Myocyte (in vitro differentiated cells): ENCODE data around the gene AKAP1. TPM values are rescaled to one million over a fixed set of nuclear protein-coding genes. Genes with fewer than 3 reads are reported as not detected.
A peak's percentile ranks its signal among the peaks of the same experiment; 100 is the strongest.

ENCODE experiments used
- DNase-seq: peaks from one replicate; pipeline ENCODE4 v3.0.0-alpha.2; 2012; ENCODE audit warnings: low read depth
- polyA plus RNA-seq: library from polyadenylated mRNA; unstranded; fragments of >200 nt; gene quantifications from one replicate; pipeline ENCODE4 v1.2.1, GENCODE V29; 2012; ENCODE audit warnings: missing spikeins
- total RNA-seq: library from RNA; depleted of rRNA; stranded (reverse); fragments of >200 nt; gene quantifications from 2 replicates; pipeline ENCODE4 v1.2.3, GENCODE V29; 2014

AKAP1 gene, protein sequence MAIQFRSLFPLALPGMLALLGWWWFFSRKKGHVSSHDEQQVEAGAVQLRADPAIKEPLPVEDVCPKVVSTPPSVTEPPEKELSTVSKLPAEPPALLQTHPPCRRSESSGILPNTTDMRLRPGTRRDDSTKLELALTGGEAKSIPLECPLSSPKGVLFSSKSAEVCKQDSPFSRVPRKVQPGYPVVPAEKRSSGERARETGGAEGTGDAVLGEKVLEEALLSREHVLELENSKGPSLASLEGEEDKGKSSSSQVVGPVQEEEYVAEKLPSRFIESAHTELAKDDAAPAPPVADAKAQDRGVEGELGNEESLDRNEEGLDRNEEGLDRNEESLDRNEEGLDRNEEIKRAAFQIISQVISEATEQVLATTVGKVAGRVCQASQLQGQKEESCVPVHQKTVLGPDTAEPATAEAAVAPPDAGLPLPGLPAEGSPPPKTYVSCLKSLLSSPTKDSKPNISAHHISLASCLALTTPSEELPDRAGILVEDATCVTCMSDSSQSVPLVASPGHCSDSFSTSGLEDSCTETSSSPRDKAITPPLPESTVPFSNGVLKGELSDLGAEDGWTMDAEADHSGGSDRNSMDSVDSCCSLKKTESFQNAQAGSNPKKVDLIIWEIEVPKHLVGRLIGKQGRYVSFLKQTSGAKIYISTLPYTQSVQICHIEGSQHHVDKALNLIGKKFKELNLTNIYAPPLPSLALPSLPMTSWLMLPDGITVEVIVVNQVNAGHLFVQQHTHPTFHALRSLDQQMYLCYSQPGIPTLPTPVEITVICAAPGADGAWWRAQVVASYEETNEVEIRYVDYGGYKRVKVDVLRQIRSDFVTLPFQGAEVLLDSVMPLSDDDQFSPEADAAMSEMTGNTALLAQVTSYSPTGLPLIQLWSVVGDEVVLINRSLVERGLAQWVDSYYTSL
- 47.4 and 49.2 TPM in 2 replicates for total RNA-seq
- polyA plus RNA-seq, result 24.1 TPM

DNA sequence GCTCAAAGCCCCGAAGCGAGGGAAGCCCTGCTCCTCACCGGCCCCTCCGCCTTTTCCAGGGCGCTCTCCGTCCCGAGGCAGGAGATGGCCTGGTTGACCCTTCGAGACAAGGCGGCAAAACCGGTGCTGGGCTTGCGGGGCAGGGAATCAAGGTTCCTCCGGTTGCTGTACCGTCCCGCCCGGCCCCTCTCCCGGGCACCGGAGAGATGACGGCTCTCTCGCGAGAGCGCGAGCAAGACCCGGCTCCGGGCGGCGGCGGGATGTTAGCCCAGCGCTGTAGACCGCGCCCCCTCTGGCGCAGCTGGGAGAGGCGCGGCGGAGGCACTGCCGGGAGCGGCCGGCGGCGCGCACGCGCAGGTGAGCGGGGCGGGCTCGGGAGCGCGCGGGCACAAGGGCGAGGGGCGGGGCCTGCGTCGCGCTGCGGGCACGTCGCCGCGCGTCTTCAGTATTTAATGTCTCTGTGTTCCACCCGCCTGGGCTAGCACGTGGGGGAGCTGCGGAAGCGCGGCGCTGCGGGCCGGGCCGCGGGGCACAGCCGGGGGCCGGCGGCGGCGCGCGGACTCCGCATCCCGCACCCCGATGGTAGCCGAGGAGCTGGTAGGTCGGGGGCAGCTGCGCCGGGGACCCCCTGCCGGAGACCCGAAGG is at the start of gene AKAP1:
Gene AKAP1 (plus strand): TSS at position 445 of the 646 bp plus-strand sequence. CDS start 20,219 bp downstream, outside the sequence.
- peak; percentile 95 for DNase-seq

DNA sequence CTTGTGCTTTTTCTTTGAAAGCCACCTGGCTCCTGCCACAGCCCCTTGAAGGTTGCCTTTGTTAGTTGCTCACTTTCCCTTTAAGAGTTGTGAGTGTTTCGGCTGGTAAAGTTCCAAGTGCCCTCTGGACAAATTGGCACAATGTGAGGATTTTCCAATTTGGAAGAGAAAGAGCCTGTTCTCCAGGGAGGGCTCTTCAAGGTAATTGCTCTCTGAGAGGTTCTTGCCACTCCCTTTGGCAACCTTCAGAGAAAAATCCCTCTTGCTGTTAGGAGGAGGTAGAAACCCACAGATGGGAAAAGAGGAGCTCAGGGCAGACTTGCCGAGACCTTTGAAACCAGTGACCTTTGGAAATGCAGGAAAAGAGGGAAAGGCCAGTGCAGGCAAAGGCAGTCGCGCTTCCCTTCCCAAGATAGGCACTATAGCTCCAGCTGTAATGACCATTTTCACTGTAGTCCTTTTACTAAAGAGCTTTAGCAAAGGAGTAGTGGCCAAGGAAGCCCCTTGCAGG is 49.0 kb upstream of the AKAP1 start:
- DNase-seq, result no peak

DNA sequence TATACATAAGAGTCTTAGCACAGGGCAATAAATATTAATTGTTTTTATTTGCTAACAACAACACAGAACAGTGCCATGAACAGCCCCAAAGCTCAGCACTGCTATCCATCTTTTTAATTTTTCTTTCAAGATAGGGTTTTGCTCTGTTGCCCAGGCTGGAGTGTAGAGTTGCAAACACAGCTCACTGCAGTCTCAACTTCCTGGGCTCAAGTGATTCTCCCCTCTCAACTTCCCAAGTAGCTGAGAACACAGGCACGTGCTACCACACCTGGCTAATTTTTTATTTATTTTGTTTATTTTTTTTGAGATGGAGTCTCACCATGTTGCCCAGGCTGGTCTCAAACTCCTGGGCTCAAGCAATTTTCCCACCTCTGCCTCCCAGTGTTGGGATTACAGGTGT is 47.6 kb upstream of the AKAP1 start:
- no peak for DNase-seq

DNA sequence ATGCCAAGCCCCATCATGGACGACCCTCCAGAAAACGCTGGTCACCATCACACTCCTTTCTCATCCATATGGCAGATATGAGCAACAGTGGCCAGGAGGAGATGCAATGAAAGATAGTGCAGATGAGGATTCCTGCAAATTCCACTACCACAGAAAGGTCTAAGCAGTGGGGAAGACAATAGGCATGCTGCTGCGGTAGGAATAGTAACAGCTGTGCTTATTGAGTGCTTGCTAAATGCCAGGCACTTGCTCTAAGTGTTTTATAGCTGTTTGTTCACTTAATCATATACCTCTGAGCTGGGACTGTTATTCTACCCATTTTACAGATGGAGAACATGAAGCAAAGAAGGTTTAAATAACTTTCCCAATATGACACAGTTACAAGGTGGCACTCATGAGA is 46.6 kb upstream of the AKAP1 start:
- DNase-seq, result peak; percentile 57

DNA sequence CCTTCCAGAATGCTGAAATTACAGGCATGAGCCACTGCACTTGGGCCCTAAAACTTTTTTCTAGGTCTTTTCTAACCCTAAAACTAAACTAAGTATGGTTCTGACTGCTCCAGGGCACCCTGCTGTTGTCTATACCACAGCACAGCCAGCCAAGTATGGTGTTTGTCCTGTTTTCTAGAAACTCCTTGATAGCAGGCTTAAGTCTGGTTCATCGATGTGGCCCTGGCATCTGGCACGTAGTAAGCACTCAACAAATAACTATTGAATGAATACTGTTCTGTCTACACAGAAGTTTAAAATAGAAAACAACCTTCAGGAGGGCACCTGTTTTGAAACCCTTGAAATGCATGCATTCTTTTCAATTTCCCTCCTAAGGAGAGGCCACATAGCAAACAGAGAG is 44.5 kb upstream of the AKAP1 start:
- DNase-seq, result no peak

DNA sequence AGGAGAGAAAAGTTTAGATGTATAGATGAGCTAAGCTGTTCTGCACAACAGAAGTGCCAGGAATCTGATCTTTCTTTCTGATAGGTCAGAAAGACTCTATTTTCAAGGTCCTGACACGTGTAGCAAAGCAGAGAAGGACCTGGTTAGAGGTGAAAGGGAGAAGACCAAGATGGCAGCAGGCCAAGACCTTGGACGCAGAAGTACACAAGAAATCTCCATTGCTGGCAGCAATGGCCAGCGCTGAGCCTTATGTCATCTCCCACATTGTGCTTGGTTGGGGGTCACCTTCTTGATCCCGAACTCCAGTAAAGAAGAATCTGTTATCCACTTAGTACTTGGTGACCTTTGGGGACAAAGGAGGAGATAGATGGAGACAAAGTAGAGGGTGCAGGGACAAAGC is 41.8 kb upstream of the AKAP1 start:
- no peak for DNase-seq

DNA sequence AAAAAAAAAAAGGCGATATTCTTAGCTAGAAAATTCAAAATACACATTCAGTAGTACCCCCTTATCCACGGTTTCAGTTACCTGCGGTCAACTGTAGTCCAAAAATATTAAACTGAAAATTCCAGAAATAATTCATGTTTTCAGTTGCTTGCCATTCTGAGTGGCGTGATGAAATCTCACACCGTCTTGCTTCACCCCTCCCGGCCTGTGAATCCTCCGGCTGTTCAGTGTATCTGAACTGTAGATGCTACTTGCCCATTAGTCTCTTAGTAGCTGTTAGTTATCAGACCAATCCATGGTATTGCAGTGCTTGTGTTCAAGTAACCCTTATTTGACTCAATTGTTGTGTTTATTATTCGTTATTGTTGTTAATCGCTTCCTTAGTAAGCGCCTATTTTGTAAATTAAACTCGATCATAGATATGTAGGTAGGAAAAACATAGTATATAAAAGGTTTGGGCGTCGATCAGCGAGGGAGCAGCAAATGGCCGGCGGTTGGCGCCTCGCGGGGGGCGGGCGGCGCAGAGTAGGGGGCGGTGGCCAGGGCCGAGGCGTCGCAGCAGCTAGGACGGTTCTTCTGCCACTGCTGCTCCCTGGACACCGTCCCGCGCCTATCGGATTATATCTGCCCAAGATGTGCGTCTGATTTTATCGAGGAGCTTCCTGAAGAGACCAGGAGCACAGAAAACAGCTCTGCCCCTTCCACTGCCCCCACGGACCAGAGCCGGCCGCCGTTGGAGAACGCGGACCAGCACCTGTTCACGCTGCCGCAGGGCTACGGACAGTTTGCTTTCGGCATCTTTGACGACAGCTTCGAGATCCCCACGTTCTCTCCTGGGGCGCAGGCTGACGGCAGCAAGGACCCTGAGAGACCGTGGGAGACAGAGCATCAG is 39.8 kb upstream of the AKAP1 start:
- peak; percentile 32 for DNase-seq

DNA sequence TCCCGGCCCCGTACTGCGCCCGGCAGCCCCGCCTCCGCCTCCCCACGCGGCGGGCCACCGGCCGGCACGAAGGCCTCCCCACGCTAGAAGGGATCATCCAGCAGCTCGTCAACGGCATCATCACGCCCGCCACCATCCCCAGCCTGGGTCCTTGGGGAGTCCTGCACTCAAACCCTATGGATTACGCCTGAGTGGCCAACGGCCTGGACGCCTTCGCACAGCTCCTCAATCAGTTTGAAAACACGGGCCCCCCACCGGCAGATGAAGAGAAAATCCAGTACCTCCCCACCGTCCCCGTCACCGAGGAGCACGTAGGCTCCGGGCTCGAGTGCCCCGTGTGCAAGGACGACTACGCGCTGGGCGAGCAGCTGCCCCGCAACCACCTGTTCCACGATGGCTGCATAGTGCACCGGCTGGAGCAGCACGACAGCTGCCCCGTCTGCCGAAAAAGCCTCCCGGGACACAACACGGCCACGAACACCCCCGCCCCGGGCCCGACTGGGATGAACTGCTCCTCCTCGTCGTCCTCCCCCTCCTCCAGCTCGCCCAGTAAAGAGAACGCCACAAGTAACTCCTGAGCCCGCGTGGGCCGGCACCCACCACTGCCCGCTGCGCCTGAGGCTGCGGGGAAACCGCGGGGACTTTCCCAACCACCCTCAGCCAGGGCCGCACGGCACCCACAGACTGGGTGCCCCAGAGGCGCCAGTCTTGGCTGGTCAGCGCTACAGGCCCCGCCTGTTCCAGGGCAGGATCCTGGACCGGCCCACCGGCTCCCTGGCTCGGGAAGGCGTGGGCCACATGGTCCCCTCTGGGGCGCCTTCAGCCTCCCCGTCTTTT is 39.0 kb upstream of the AKAP1 start:
- DNase-seq, result peak; percentile 93

DNA sequence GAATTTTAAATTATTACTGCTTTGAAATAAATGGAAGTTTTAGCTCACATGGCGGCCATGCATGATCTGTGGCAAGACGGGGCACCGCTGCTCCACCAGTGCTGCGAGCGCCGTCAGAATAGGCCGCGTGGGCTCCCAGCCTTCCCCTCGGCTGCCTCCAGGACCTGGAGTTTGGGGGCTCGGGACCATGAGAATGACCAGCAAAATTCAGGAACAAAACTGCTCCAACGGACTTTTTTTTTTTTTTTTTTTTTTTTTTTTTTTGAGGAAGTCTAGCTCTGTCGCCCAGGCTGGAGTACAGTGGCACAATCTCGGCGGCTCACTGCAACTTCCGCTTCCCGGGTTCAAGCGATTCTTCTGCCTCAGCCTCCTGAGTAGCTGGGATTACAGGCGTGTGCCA is 38.3 kb upstream of the AKAP1 start:
- DNase-seq, result no peak

DNA sequence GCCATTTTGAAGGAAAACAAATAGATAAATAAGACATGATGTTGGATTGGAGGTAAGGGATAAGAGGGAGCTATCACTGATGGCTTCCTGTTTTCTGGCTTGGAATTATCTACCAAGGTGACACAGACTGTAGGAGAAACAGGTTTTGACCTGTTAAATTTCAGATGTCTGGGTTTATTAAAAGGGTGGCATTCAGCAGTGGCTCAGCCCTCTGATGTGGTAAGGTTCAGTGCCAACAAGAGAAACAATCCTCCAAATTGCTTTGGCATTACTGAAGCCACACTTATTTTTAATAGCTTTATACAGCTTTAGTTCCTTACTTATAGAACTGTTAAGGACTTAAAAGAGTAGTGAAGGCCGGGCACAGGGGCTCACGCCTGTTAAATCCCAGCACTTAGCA is 37.0 kb upstream of the AKAP1 start:
- DNase-seq, result no peak

DNA sequence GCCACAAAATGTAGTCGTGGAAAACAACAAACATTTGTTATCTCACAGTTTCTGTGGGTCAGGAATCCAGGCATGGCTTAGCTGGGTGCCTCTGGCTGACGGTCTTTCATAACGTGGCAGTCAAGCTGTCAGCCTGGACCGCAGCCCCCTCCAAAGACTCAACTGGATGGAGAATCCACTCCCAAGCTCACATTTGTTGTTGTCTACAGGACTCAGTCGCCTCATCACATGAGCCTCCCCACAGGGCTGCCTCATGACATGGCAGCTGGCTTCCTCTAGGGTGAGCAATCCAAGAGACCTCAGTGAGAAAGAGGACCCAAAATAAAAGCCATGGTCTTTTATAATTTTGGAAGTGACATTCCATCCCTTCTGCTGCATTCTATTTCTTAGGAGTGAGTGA is 34.7 kb upstream of the AKAP1 start:
- DNase-seq, result peak; percentile 97

DNA sequence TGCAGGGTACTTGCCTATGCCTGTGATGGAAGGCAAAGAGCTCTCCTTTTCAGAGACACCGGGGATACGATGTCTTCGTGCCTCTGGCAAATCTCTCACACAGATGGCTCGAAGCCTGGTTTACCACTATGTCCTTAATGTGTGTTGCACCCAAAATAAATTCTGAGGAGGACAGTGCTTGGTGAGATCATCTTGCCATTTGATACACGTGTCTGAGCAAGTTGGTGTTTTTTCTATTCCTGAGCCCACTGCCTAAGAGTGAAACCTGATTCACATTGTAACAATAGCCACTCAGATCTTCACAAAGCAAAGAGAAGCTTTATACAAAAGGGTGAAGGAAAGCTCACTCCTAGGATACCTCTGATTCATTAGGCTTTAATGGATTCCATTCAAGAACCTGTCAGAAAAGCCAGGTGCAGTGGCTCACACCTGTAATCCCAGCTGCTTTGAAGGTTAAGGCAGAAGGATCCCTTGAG is 33.1 kb upstream of the AKAP1 start:
- peak; percentile 98 for DNase-seq

DNA sequence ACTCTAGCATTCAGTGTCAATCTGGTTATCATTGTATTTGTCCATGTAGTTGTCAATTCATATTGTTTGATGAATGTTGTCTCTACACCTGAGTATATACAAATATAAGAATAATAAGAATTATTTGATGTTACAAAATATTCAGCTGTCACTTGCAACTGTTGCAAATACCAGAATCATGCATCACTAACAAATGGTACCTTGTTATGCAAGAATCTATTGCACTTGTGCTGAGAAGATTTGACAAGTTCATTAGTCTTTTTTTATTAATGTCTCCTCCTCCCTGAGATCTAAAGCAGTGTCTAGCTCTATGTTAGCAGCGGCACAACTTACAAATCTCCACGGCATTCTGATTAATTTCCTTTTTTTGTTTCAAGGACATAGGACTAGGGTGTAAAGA is 22.2 kb upstream of the AKAP1 start:
- DNase-seq, result peak; percentile 57

DNA sequence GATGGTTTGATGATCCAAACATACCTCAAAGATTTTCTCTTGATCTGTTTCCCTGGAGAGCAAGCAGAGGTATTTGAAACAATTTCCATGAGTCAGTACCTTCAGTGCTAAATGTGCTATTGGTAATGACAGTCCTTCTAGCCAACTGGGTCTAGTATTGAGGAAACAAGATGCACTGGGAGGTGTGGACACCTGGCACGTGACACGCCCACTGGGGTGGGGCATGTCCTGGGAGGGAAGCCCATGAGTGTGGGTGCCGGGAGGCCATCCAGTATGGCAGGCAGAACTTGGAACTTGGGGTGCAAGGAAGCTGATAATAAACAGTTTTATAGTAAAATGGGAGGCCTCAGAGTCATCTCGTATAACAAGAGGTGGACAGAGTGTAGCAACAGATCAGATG is 17.9 kb upstream of the AKAP1 start:
- DNase-seq, result peak; percentile 17

DNA sequence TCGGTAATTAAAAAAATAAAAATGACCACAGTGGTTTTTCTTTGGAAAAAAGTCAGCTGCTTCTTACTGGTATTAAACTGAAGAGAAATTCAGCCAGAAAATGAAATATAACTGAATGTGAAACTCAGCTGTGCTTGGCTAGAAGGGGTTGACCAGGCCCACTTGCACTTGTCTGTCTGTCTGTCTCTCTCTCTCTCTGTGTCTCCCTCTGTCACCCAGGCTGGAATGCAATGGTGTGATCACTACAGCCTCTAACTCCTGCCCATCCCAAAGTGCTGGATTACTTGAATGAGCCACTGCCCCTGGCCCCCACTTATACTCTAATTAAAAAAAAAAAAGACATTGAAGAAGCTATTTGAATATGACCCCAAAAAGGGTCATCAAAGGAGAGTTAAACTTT is 17.3 kb upstream of the AKAP1 start:
- peak; percentile 53 for DNase-seq

DNA sequence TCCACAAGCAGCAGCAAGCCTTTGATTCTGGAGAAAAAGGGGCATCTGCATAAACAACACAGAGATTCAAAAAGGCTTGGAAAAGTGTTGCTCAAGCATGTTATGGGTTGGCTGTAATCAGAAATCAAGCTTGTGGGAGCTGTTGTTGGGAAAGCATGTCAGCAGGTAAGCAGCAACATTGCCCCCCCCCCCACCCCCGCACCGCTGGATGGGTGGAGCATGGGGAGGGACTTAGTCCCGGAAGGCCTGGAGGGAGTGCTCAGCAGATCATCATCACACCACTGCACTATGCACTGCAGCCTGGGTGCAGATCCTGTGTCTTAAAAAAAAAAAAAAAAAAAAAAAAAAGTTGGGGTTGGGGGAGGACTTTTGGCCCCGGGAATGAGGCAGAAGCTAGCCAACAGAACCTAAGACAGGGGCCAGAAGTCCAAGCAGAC is 16.8 kb upstream of the AKAP1 start:
- no peak for DNase-seq

DNA sequence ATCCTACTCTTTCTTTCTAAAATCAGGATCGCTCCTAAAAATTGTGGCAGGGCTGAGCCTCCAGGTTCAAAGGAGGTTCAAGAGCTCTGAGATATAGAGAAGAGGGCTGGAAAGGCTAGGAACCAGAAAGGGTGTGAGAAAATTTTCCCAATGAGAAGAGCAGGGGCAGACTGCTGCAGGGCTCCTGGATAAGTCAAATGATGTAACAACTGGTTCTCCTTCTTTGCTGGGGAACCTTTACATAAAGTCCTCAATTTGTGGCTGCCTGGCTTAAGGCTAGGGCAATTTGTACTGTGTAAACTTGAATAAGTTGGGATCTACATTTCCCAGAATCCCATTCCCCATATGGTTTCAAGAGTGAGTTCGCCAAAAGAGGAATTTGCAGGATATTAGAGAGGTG is 16.3 kb upstream of the AKAP1 start:
- no peak for DNase-seq

DNA sequence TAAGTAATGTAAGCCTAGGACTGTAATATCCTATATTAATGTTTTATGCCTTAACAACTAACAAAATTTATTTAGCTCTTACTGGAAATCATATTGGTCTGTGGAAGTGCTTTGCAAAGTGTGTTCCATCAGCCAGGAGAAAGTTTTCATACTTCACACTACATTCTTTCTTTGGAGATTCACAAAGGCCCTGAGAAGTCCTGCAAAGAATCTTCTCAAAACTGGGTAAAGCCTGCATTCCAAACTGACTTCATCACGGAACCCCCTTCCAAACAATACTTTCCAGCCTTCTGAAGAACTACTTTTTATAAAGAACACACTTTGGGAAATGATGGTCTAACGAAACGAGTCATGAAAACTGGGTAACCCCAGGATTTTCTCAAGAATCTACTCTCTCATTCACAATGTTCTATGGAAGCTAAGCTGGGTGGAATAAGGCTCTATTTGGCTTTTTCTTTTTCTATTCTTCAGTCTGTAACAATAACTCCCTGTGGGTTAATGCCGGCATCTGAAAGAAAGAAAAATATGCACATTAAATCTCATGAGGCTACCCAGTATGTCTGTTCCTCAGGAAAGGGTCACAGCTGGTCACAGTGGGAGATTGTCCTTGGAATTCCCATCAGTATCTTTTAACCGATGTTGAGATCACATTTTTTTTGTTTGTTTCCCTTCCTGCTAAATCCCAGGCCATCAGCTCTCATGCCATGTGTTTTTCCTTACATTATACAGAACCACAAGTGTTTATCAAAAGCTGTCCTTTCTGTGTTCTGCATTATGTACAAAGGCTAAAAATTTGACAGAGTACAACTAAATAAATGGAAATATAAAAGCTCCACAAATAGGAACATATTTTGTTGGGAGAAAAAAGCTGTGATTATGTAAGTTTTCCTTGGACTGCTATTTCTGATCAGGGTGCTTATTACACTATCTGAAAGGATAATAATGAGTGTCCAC is 12.8 kb upstream of the AKAP1 start:
- no peak for DNase-seq
